Measurements from ENCODE around the gene MORN5.

MORN5 gene

DNA sequence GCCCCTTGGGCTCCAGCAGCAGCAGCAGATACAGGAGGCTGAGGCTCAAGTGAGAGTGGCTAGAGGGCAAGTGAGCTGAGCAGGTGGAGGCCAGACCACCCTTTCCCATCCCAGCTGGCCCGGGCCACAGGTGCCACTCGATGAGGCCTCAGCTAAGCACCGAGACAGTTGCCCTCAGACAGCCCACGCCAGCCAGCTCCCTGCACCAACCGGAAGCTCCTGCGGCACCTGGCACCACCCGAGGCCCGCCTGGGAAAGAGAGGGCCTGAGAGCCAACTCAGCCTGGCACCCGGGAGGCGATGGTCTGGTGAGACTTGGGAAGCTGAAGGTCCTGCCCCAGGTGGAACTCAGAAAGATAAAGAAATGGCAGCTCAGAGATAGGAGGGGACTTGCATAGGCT is 38.3 kb upstream of the MORN5 start:
- TF ChIP-seq, protein P1, sequence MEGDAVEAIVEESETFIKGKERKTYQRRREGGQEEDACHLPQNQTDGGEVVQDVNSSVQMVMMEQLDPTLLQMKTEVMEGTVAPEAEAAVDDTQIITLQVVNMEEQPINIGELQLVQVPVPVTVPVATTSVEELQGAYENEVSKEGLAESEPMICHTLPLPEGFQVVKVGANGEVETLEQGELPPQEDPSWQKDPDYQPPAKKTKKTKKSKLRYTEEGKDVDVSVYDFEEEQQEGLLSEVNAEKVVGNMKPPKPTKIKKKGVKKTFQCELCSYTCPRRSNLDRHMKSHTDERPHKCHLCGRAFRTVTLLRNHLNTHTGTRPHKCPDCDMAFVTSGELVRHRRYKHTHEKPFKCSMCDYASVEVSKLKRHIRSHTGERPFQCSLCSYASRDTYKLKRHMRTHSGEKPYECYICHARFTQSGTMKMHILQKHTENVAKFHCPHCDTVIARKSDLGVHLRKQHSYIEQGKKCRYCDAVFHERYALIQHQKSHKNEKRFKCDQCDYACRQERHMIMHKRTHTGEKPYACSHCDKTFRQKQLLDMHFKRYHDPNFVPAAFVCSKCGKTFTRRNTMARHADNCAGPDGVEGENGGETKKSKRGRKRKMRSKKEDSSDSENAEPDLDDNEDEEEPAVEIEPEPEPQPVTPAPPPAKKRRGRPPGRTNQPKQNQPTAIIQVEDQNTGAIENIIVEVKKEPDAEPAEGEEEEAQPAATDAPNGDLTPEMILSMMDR (IDR thresholded peaks at IDR 0.05; ENCODE audit: control insufficient read depth, extremely low read depth, insufficient read depth): no peak
- H3K4me3 ChIP-seq (ENCODE audit: low read depth, low read length): no peak overlapping the region
- DNase-seq (ENCODE audit: low read depth): no peak

GRCh38 chr9:122121931-122122330 is 37.8 kb upstream of the MORN5 start:
- H3K4me3 ChIP-seq (ENCODE audit: low read depth, low read length): no peak overlapping the region
- no peak for DNase-seq (ENCODE audit: low read depth)
- TF ChIP-seq, protein P1 (IDR thresholded peaks at IDR 0.05; ENCODE audit: control insufficient read depth, extremely low read depth, insufficient read depth): no peak

DNA sequence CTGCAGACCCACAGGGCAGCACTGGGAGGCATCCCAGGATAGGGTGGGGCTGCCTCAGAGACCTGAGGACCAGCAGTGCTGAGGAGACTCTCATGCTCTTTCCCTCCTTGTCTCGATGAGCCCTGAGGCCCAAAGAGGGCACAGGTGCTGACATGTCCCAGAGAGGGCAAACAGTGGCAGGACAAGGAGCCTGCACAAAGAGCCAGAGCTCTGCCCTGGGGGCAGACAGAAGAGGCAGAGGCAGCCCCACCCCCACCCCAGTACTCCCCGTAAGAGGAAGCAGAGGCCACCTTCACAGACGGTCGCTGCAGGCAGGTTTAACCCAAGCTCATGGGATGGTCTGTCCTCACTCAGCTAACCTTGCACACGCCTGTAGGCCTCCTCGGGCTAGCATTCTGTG is 37.2 kb upstream of the MORN5 start:
- no peak for DNase-seq (ENCODE audit: low read depth)
- H3K4me3 ChIP-seq (ENCODE audit: low read depth, low read length): no peak overlapping the region
- TF ChIP-seq, protein P1 (IDR thresholded peaks at IDR 0.05; ENCODE audit: control insufficient read depth, extremely low read depth, insufficient read depth): no peak

DNA sequence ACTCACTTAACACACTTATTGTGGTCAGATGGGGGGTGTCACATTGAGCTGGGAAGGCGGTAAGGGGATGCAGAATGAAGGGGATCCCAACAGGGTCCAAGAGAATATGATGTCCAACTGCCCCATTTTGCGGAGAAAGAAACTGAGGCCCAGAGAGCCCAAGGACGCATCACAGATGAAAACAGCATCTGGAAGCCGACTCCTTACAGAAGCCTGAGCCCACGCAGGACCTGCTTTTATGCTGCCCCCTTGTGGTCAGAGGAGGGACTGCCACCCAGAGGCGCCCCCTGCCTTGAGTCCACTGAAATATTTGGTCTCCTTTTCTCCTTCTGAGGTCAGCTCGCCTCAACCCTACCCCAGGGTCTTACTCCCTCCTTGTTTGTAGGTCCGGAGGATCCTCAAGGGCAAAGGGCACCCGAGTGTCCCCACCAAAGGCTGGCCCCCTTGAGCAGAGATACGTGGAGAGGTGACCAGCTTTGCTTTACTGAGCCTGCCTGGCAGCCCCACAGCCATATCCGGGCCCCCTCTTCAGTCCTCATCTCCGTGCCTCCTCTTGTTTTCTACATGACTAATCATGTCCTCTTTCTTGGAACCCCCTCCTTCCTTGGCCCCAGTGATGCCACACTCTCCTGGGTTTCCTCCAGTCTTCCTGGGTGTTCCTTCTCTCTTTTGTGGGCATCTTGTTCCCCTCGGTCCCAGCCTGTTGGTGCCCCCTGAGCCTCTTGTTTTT is 36.6 kb upstream of the MORN5 start:
- no peak overlapping the region for H3K4me3 ChIP-seq (ENCODE audit: low read depth, low read length)
- DNase-seq (ENCODE audit: low read depth): peak; percentile 18
- TF ChIP-seq, protein P1 (IDR thresholded peaks at IDR 0.05; ENCODE audit: control insufficient read depth, extremely low read depth, insufficient read depth): peak; percentile 100

GRCh38 chr9:122124048-122124447 is 35.7 kb upstream of the MORN5 start:
- DNase-seq (ENCODE audit: low read depth): no peak
- no peak overlapping the region for H3K4me3 ChIP-seq (ENCODE audit: low read depth, low read length)
- TF ChIP-seq, protein P1 (IDR thresholded peaks at IDR 0.05; ENCODE audit: control insufficient read depth, extremely low read depth, insufficient read depth): no peak

DNA sequence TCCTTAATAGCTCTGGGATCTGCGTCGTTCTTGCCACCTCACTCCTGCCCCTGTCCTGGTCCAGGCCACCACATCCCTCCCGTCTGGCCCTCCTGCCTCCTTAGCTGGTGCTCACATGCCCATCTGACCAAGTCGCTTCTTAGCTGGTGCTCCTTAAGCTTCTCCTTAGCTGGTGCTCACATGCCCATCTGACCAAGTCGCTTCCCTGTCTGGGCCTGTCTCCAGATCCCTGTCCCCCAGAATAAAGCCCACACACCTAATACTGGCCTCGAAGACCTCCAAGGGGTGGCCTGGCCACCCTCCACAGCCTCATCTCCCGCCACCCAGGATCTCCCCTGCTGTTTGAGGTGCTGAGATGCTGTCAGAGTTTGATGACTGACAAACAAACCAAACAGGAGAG is 35.2 kb upstream of the MORN5 start:
- no peak for DNase-seq (ENCODE audit: low read depth)
- no peak overlapping the region for H3K4me3 ChIP-seq (ENCODE audit: low read depth, low read length)
- TF ChIP-seq, protein P1 (IDR thresholded peaks at IDR 0.05; ENCODE audit: control insufficient read depth, extremely low read depth, insufficient read depth): no peak

- H3K4me3 ChIP-seq (ENCODE audit: low read depth, low read length): no peak overlapping the region
- peak; percentile 32 for DNase-seq (ENCODE audit: low read depth)
- TF ChIP-seq, protein P1 (IDR thresholded peaks at IDR 0.05; ENCODE audit: control insufficient read depth, extremely low read depth, insufficient read depth): peak; percentile 95
Measured at GRCh38 chr9:122125158-122125508, 34.6 kb upstream of the MORN5 start.
